IPS DF 4.7 (cell line): ENCODE data around the gene SKAP1.
"Not testable (repeated sequence)": the region's sequence is repeated elsewhere in the genome, so short reads cannot be mapped to it uniquely, and the experiment has no call there.

Source experiments
- DNase-seq: peaks from one replicate; pipeline ENCODE4 v3.0.0-alpha.2; 2013; ENCODE audit warnings: low spot score; ENCODE audit errors: extremely low read depth

SKAP1 gene

GRCh38 chr17:48211787-48212186, 218.2 kb downstream of the SKAP1 start:
- no peak for DNase-seq

GRCh38 chr17:48211011-48211410, 219.0 kb downstream of the SKAP1 start:
- DNase-seq = no peak

GRCh38 chr17:48209973-48210372, 220.0 kb downstream of the SKAP1 start:
- DNase-seq = no peak

- no peak for DNase-seq
Observed at GRCh38 chr17:48207776-48208544, 222.1 kb downstream of the SKAP1 start.

GRCh38 chr17:48207036-48207435, 223.0 kb downstream of the SKAP1 start:
- not testable (repeated sequence) for DNase-seq

GRCh38 chr17:48202959-48203358, 227.1 kb downstream of the SKAP1 start:
- no peak for DNase-seq

- DNase-seq = no peak
Observed at GRCh38 chr17:48198950-48199541, 231.0 kb downstream of the SKAP1 start.

- DNase-seq = no peak
Observed at GRCh38 chr17:48195910-48196309, 234.1 kb downstream of the SKAP1 start.

GRCh38 chr17:48194097-48194550, 235.9 kb downstream of the SKAP1 start:
- DNase-seq = no peak

- no peak for DNase-seq
Observed at GRCh38 chr17:48192321-48192731, 237.7 kb downstream of the SKAP1 start.

GRCh38 chr17:48191362-48191761, 238.7 kb downstream of the SKAP1 start:
- DNase-seq = no peak

- DNase-seq = no peak
Observed at GRCh38 chr17:48190871-48191270, 239.1 kb downstream of the SKAP1 start.

GRCh38 chr17:48187872-48188608, 242.0 kb downstream of the SKAP1 start:
- no peak for DNase-seq

- DNase-seq = not testable (repeated sequence)
Observed at GRCh38 chr17:48186317-48186716, 243.7 kb downstream of the SKAP1 start.

- no peak for DNase-seq
Observed at GRCh38 chr17:48184721-48185120, 245.3 kb downstream of the SKAP1 start.

GRCh38 chr17:48181653-48182052, 248.4 kb downstream of the SKAP1 start:
- no peak for DNase-seq

GRCh38 chr17:48180842-48181629, 249.0 kb downstream of the SKAP1 start:
- no peak for DNase-seq

GRCh38 chr17:48179071-48179945, 250.7 kb downstream of the SKAP1 start:
- DNase-seq = no peak

GRCh38 chr17:48178317-48178716, 251.7 kb downstream of the SKAP1 start:
- no peak for DNase-seq

GRCh38 chr17:48177816-48178215, 252.2 kb downstream of the SKAP1 start:
- no peak for DNase-seq
